Measurements from ENCODE around the gene IVD.

IVD gene

DNA sequence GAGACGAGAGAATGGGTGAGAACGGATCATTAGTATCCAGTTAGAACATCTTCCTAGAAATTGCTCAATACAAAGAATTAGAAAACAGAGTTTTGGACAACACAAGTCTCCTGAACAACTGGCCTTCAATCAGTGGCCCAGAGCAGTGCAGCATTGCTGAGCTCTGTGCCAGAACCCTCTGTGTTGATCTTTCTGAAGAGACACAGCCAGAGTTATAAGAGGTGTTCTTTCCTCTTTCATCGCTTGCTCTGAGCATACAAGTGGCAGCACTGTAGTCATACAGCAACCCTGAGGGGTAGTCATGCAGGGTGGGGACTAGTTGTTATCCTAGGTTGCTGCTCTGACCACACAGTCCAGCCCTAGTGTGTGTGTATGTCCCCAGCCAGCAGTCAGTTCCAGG, 19.1 kb upstream of the IVD start:
- no peak overlapping the region for H3K4me3 ChIP-seq (replicated peaks in 1 of 2; ENCODE audit: low read depth in 2 of 2, low read length in 2 of 2)
- DNase-seq (ENCODE audit: low read depth in 2 of 2), result no peak
- no peak for TF ChIP-seq CTCF (IDR thresholded peaks at IDR 0.05; ENCODE audit: low read depth, low read length)

DNA sequence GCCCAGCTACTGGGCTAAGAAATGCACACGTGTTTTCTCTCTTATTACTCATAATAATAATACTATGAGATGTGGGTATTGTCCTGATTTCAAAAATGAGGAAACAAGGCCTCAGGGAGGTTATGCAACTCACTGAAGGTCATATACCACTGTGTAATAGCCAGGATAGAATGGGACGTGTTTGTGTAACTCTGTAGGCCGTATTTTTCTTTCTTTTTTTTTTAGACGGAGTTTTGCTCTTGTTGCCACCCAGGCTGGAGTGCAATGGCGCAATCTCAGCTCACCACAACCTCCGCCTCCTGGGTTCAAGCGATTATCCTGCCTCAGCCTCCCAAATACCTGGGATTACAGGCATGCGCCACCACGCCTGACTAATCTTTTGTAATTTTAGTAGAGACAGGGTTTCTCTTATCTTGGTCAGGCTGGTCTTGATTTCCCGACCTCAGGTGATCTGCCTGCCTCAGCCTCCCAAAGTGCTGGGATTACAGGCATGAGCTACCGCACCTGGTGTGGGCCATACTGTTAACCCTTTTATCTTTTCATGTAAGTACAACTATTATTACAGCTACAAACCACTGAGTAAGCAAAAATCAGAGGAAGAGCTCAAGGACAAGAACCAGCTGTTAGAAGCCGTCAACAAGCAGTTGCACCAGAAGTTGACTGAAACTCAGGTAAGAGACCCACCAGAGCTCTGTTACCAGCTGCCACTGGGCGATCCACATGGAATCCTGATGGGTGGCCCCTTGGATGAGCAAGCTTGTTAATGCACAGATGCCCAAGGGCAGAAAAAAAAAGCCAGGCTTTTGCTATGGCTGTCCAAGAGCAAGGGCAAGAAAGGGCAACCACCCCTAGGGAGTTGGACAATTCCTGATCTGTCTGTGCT, 16.4 kb upstream of the IVD start:
- TF ChIP-seq CTCF (IDR thresholded peaks at IDR 0.05; ENCODE audit: low read depth, low read length), result no peak
- no peak overlapping the region for H3K4me3 ChIP-seq (replicated peaks in 1 of 2; ENCODE audit: low read depth in 2 of 2, low read length in 2 of 2)
- peak; percentile 58 to 96 for DNase-seq (ENCODE audit: low read depth in 2 of 2)

GRCh38 chr15:40389824-40390595, 15.6 kb upstream of the IVD start:
- DNase-seq (ENCODE audit: low read depth in 2 of 2), result peak in 1 of 2 donors; percentile 61
- no peak overlapping the region for H3K4me3 ChIP-seq (replicated peaks in 1 of 2; ENCODE audit: low read depth in 2 of 2, low read length in 2 of 2)
- no peak for TF ChIP-seq CTCF (IDR thresholded peaks at IDR 0.05; ENCODE audit: low read depth, low read length)

DNA sequence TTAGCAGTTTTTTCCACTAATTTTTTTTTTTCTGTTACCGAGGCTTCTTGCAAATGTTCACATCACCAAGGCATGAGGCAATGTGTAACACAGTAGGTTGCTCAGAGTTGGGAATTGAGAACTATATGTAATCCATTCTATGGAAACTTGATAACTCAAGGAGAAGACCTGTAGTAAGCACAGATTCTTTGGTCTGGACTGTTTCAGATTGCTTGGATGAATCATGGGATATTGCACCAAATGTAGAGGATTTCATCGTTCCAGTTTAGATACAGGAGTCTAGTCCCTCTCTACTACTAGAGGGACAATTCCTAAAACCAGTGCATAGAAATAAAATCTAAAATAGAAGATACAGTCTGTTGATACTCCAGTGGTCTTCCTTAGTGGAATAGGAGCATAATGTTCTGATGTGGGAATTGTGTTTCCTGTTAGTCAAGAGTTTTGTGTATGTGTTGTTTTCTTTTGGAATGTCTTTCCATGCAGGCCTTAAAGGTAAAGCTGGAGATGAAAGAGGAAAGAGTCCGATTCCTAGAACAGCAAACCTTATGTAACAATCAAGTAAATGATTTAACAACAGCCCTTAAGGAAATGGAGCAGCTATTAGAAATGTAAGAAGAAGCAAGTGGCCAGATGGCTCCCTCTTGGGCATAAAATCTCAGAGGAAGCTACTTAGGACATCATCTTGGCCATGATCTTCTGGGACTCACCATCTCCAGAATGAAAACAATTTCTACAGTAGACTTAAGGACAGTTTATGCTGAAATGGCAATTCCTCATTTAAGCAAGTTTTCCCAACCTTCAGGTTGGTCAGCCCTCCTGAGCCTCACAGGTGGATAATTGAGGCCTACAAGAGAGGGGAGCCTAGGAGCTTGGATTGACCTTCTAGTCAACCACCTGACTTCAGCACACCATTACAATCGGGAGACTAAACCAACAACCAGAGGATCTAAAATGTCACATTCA, 12.3 kb upstream of the IVD start:
- peak in 1 of 2 donors; percentile 33 for DNase-seq (ENCODE audit: low read depth in 2 of 2)
- H3K4me3 ChIP-seq (replicated peaks in 1 of 2; ENCODE audit: low read depth in 2 of 2, low read length in 2 of 2), result no peak overlapping the region
- no peak for TF ChIP-seq CTCF (IDR thresholded peaks at IDR 0.05; ENCODE audit: low read depth, low read length)

- TF ChIP-seq CTCF (IDR thresholded peaks at IDR 0.05; ENCODE audit: low read depth, low read length), result no peak
- H3K4me3 ChIP-seq (replicated peaks in 1 of 2; ENCODE audit: low read depth in 2 of 2, low read length in 2 of 2), result no peak overlapping the region
- DNase-seq (ENCODE audit: low read depth in 2 of 2), result no peak
These were observed 7.7 kb upstream of the IVD start for GRCh38 chr15:40397688-40398412.
